ENCODE data around the gene PCGF1. TPM values are rescaled to one million over a fixed set of nuclear protein-coding genes. Genes with fewer than 3 reads are reported as not detected.

Gene PCGF1
- total and polyA plus RNA-seq, 10 donors: 9.6 to 20.4 (median 14.6) TPM

GRCh38 chr2:74537140-74537539, 29.6 kb upstream of the PCGF1 start:
- no peaks in the 10 kb centered on the region for H3K9me3 ChIP-seq
- TF ChIP-seq, protein P1, sequence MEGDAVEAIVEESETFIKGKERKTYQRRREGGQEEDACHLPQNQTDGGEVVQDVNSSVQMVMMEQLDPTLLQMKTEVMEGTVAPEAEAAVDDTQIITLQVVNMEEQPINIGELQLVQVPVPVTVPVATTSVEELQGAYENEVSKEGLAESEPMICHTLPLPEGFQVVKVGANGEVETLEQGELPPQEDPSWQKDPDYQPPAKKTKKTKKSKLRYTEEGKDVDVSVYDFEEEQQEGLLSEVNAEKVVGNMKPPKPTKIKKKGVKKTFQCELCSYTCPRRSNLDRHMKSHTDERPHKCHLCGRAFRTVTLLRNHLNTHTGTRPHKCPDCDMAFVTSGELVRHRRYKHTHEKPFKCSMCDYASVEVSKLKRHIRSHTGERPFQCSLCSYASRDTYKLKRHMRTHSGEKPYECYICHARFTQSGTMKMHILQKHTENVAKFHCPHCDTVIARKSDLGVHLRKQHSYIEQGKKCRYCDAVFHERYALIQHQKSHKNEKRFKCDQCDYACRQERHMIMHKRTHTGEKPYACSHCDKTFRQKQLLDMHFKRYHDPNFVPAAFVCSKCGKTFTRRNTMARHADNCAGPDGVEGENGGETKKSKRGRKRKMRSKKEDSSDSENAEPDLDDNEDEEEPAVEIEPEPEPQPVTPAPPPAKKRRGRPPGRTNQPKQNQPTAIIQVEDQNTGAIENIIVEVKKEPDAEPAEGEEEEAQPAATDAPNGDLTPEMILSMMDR (IDR thresholded peaks at IDR 0.05 in 8 of 11, conservative IDR thresholded peaks at IDR 0.05 in 3 of 11): no peak
- TF ChIP-seq POLR2AphosphoS5 (IDR thresholded peaks at IDR 0.05) (no peak), POLR2A (IDR thresholded peaks at IDR 0.05) (no peak)
- H3K36me3 ChIP-seq: peaks cover 0 to 25% (median 12%) of the 10 kb centered on the region in 6 donors
- H3K4me3 ChIP-seq: no peak overlapping the region
- H3K27ac ChIP-seq: no peak overlapping the region
- DNase-seq: no peak
- intact Hi-C loops (cut with DNase I; ENCODE audit: low total_unique reads): no loop called here
- H3K27me3 ChIP-seq (replicated peaks in 1 of 7): no peaks in the 10 kb centered on the region
- H3K4me1 ChIP-seq: peaks cover 0 to 33% (median 4%) of the 10 kb centered on the region in 6 donors
- 74 to 82% (median 79%) methylated on average over 4 of the region's 4 CpGs for WGBS, 5 donors

DNA sequence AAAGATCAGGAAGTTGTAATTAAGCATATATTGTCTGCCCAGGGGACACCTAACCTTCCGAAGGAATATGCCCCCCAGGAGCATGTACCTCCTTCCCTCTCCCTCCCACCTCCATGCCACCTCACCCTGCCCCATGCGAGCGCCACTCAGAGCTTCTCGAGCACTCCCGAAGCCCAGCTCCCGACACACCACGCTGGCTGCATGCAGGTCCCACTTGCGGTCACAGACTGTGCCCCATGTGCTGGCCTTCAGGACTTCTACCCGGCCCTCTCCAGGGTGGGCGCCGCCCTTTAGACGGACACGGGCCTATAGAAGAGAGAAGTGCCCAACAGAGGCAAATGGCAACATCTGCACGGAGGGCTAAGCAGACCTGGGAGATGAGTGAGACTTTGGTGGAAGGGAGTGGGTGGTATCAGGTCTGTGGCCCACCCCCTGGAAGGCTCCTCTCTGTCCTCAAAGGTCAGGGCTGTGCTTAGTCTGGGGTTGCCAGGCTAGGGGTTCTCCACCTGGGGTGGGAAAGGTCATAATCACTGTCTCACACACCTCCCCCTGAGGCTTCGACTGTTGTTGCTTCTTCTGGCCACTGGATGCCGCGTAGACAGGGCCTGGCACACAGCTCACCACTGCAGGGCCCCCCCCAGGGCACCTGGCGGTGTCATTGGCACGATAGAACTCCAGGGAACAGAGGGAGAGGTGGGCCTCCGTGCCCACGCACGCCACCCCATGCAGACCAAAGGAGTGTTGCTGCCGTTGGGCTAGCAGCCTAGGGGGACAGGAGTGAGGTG, 28.9 kb upstream of the PCGF1 start:
- Histone ChIP-seq H3K27me3 (replicated peaks in 1 of 7) (no peaks in the 10 kb centered on the region), H3K9me3 (no peaks in the 10 kb centered on the region), H3K4me1 (peaks cover 4 to 41% (median 12%) of the 10 kb centered on the region in 6 donors), H3K4me3 (no peak overlapping the region), H3K36me3 (peaks cover 0 to 32% (median 12%) of the 10 kb centered on the region in 6 donors), H3K27ac (no peak overlapping the region)
- WGBS, 5 donors: 87 to 91% (median 90%) methylated on average over 21 to 23 of the region's 23 CpGs
- intact Hi-C loops (cut with DNase I; ENCODE audit: low total_unique reads): no loop called here
- TF ChIP-seq, protein P1 (IDR thresholded peaks at IDR 0.05 in 8 of 11, conservative IDR thresholded peaks at IDR 0.05 in 3 of 11): no peak
- TF ChIP-seq POLR2A (IDR thresholded peaks at IDR 0.05) (no peak), POLR2AphosphoS5 (IDR thresholded peaks at IDR 0.05) (peak in 2 of 3 donors; percentile 7 to 49)
- DNase-seq: peak; percentile 71

GRCh38 chr2:74535440-74535965, 28.0 kb upstream of the PCGF1 start:
- peaks cover 11 to 46% (median 21%) of the 10 kb centered on the region in 6 donors for H3K4me1 ChIP-seq
- intact Hi-C loops (cut with DNase I; ENCODE audit: low total_unique reads): no loop called here
- H3K36me3 ChIP-seq: peaks cover 0 to 33% (median 12%) of the 10 kb centered on the region in 6 donors
- H3K27me3 ChIP-seq (replicated peaks in 1 of 7): no peaks in the 10 kb centered on the region
- 86 to 93% (median 93%) methylated on average over 10 of the region's 10 CpGs for WGBS, 5 donors
- peak; percentile 41 for DNase-seq
- TF ChIP-seq POLR2AphosphoS5 (IDR thresholded peaks at IDR 0.05): peak in 1 of 3 donors; percentile 39
- TF ChIP-seq POLR2A (IDR thresholded peaks at IDR 0.05): no peak
- TF ChIP-seq, protein P1 (IDR thresholded peaks at IDR 0.05 in 8 of 11, conservative IDR thresholded peaks at IDR 0.05 in 3 of 11): no peak
- H3K9me3 ChIP-seq: no peaks in the 10 kb centered on the region
- no peak overlapping the region for H3K4me3 ChIP-seq
- H3K27ac ChIP-seq: no peak overlapping the region

DNA sequence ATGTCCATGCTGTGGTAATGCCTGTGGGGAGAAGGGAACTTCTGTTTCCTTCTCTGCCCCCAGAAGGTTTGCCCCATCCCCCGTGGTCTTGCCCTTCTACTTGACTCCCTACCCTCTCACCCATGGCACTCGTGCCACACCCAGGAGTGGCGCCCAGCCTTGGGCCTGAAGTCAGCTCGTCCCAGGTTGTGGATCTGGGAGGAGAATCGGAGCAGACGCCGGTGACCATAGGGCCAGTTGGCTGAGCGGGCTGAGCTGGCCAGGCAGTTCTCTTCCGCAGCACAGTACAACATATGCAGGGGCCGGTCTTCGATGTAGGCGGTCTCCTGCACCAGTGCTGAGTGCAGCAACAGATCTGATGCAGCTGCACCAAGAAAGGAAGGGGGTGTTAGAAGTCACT, 26.9 kb upstream of the PCGF1 start:
- DNase-seq: peak; percentile 72
- H3K36me3 ChIP-seq: peaks cover 0 to 33% (median 12%) of the 10 kb centered on the region in 6 donors
- no peak overlapping the region for H3K27ac ChIP-seq
- no peaks in the 10 kb centered on the region for H3K9me3 ChIP-seq
- peaks cover 11 to 38% (median 23%) of the 10 kb centered on the region in 6 donors for H3K4me1 ChIP-seq
- H3K27me3 ChIP-seq (replicated peaks in 1 of 7): no peaks in the 10 kb centered on the region
- H3K4me3 ChIP-seq: no peak overlapping the region
- peak in 2 of 3 donors; percentile 29 to 47 for TF ChIP-seq POLR2AphosphoS5 (IDR thresholded peaks at IDR 0.05)
- TF ChIP-seq, protein P1 (IDR thresholded peaks at IDR 0.05 in 8 of 11, conservative IDR thresholded peaks at IDR 0.05 in 3 of 11): no peak
- TF ChIP-seq POLR2A (IDR thresholded peaks at IDR 0.05): no peak
- 81 to 86% (median 85%) methylated on average over 12 of the region's 12 CpGs for WGBS, 5 donors
- intact Hi-C loops (cut with DNase I; ENCODE audit: low total_unique reads): no loop called here

All from spleen (tissue), 11 donors.